Mammary epithelial cell (primary cell): Measurements from ENCODE around the gene LGALS8.

Experiments
- CTCF ChIP-seq, 2 donors: IDR thresholded peaks in 1 of 2; conservative IDR thresholded peaks in 1 of 2; 2 replicates each; pipeline ENCODE4 v1.5.1; 2011 to 2012; ENCODE audit warnings: inconsistent platforms in 2 of 2, low read length in 2 of 2, mild to moderate bottlenecking in 2 of 2, control low read depth in 1 of 2, low read depth in 1 of 2; ENCODE audit not compliant: insufficient read depth in 1 of 2; ENCODE audit errors: extremely low read depth in 1 of 2
- EZH2 ChIP-seq: IDR thresholded peaks from 2 replicates; pipeline ENCODE4 v1.6.1; 2012; ENCODE audit warnings: low read length, inconsistent platforms, borderline replicate concordance

- TF ChIP-seq CTCF (conservative IDR thresholded peaks at IDR 0.05 in 1 of 2, IDR thresholded peaks at IDR 0.05 in 1 of 2; ENCODE audit: extremely low read depth in 1 of 2, insufficient read depth in 1 of 2, low read depth in 1 of 2, low read length in 2 of 2) (no peak), EZH2 (no peak)
These were observed 29.1 kb downstream of the LGALS8 start for GRCh38 chr1:236552901-236553300.
